Measurements from ENCODE around the gene IL10.

Gene IL10

DNA sequence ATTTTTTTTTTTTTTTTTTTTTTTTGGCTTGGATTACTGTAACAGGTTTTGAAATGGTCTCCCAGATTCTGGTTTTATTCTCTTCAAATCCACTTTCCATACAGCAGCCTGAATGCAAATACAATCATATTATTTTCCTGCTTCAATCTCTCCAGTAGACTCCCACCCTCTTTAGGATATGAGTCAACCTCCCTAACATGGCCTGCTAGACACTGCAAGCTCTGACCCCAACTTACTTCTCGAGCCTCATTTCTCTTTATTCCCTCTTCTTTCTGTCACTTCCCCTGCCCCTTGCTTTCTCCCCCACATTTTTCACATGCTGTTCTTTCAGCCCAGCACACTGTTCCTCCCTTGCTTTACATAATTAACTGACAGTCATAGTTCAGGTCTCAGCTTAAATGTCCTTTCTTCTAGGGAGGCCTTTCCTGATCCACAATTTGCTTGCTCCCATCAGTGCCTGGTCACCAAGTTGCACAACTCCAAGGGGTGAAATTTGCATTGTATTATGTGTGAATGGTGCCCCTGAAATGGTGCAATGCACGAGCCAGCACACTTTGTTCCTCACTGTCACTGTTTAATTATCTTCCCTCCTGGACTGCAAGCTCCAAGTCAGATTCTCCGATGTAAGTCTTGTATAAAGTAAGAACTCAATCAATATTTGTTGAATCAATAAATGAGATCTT lies 23.8 kb downstream of the IL10 start:
- no peak overlapping the region for H3K4me3 Mint-ChIP-seq
- H3K27ac Mint-ChIP-seq (ENCODE audit: low read depth) = no peak overlapping the region
- ATAC-seq (replicated peaks; ENCODE audit: extremely low read depth, poor library complexity, severe bottlenecking) (no peak), DNase-seq (ENCODE audit: low spot score in 2 of 2) (no peak)
- no peaks in the 10 kb centered on the region for H3K36me3 Mint-ChIP-seq (ENCODE audit: insufficient read depth)
- H3K9me3 Mint-ChIP-seq = no peaks in the 10 kb centered on the region
- peaks cover 13% of the 10 kb centered on the region for H3K4me1 Mint-ChIP-seq
- no peaks in the 10 kb centered on the region for H3K27me3 Mint-ChIP-seq

DNA sequence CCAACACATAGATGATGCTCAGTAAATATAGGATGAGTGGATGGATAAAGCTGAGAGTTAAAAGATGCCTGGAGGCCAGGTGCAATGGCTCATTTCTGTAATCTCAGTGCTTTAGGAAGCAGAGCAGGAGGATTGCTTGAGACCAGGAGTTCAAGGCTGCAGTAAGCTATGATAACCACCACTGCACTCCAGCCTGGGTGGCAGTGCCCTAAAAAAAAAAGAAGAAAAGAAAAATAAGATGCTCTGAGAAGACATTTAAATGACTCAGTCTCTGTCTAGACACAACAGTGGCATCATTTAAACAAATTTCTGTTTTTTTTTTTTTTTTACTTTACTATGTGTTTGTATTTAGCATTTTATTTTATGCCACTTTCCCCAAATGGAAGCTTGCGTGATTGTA lies 27.0 kb downstream of the IL10 start:
- Mint-ChIP-seq H3K9me3 (no peaks in the 10 kb centered on the region), H3K36me3 (ENCODE audit: insufficient read depth) (peaks cover 1% of the 10 kb centered on the region), H3K27ac (ENCODE audit: low read depth) (no peak overlapping the region), H3K4me3 (no peak overlapping the region), H3K4me1 (peaks cover 23% of the 10 kb centered on the region), H3K27me3 (no peaks in the 10 kb centered on the region)
- ATAC-seq (replicated peaks; ENCODE audit: extremely low read depth, poor library complexity, severe bottlenecking) (no peak), DNase-seq (ENCODE audit: low spot score in 2 of 2) (no peak)

- ATAC-seq (replicated peaks; ENCODE audit: extremely low read depth, poor library complexity, severe bottlenecking) (no peak), DNase-seq (ENCODE audit: low spot score in 2 of 2) (no peak)
- Mint-ChIP-seq H3K4me1 (peaks cover 27% of the 10 kb centered on the region), H3K9me3 (no peaks in the 10 kb centered on the region), H3K27me3 (no peaks in the 10 kb centered on the region), H3K27ac (ENCODE audit: low read depth) (peak overlapping the region; percentile 63), H3K36me3 (ENCODE audit: insufficient read depth) (peaks cover 1% of the 10 kb centered on the region), H3K4me3 (no peak overlapping the region)
These were observed 27.6 kb downstream of the IL10 start for GRCh38 chr1:206744683-206745082.

- Mint-ChIP-seq H3K4me1 (peaks cover 45% of the 10 kb centered on the region), H3K27ac (ENCODE audit: low read depth) (peak overlapping the region; percentile 44), H3K4me3 (peak overlapping the region; percentile 16), H3K27me3 (no peaks in the 10 kb centered on the region), H3K36me3 (ENCODE audit: insufficient read depth) (peaks cover 5% of the 10 kb centered on the region), H3K9me3 (no peaks in the 10 kb centered on the region)
- DNase-seq (ENCODE audit: low spot score in 2 of 2) (no peak), ATAC-seq (replicated peaks; ENCODE audit: extremely low read depth, poor library complexity, severe bottlenecking) (no peak)
These were observed 29.4 kb downstream of the IL10 start for GRCh38 chr1:206742719-206743383.

GRCh38 chr1:206741142-206741701 lies 31.1 kb downstream of the IL10 start:
- DNase-seq (ENCODE audit: low spot score in 2 of 2) (no peak), ATAC-seq (replicated peaks; ENCODE audit: extremely low read depth, poor library complexity, severe bottlenecking) (no peak)
- Mint-ChIP-seq H3K4me1 (peaks cover 62% of the 10 kb centered on the region), H3K4me3 (no peak overlapping the region), H3K27me3 (no peaks in the 10 kb centered on the region), H3K9me3 (no peaks in the 10 kb centered on the region), H3K36me3 (ENCODE audit: insufficient read depth) (peaks cover 16% of the 10 kb centered on the region), H3K27ac (ENCODE audit: low read depth) (peak overlapping the region; percentile 69)

GRCh38 chr1:206739411-206740076 lies 32.8 kb downstream of the IL10 start:
- peak overlapping the region; percentile 27 for H3K4me3 Mint-ChIP-seq
- H3K9me3 Mint-ChIP-seq = no peaks in the 10 kb centered on the region
- ATAC-seq (replicated peaks; ENCODE audit: extremely low read depth, poor library complexity, severe bottlenecking) = no peak

GRCh38 chr1:206738370-206739366 lies 33.6 kb downstream of the IL10 start:
- peak overlapping the region; percentile 89 for H3K27ac Mint-ChIP-seq (ENCODE audit: low read depth)
- no peaks in the 10 kb centered on the region for H3K27me3 Mint-ChIP-seq
- H3K9me3 Mint-ChIP-seq = no peaks in the 10 kb centered on the region
- H3K36me3 Mint-ChIP-seq (ENCODE audit: insufficient read depth) = peaks cover 27% of the 10 kb centered on the region
- H3K4me1 Mint-ChIP-seq = peaks cover 72% of the 10 kb centered on the region
- DNase-seq (ENCODE audit: low spot score in 2 of 2) (no peak), ATAC-seq (replicated peaks; ENCODE audit: extremely low read depth, poor library complexity, severe bottlenecking) (no peak)
- H3K4me3 Mint-ChIP-seq = peak overlapping the region; percentile 27

More at GRCh38 chr1:206739411-206740076, 32.8 kb downstream of the IL10 start:
- Mint-ChIP-seq H3K4me1 (peaks cover 71% of the 10 kb centered on the region), H3K27me3 (no peaks in the 10 kb centered on the region), H3K36me3 (ENCODE audit: insufficient read depth) (peaks cover 24% of the 10 kb centered on the region), H3K27ac (ENCODE audit: low read depth) (peak overlapping the region; percentile 89)
- DNase-seq (ENCODE audit: low spot score in 2 of 2) = no peak

DNA sequence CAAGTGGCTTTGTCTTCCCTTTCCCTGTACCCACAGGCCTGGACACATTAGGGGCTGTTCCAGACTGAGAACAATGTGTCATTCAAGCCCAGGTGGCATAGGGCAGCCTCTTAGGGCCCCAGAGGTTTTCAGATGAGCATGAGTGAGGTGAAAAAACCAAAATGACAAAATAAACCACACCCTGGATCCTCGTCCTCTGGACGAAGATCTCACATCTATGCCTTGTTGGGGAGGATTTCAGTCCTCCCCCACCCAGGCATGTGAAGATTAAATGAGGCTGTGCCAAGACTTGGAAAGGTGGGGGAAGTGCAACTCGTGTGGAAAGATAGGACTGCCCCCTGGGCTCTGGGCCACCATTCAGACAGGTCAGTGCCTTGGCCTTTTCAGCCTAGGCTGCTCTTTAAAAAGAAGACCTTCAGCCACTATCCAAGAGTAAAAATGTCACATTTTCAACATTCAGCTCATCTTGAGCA lies 34.5 kb downstream of the IL10 start:
- H3K27ac Mint-ChIP-seq (ENCODE audit: low read depth) = peak overlapping the region; percentile 89
- H3K36me3 Mint-ChIP-seq (ENCODE audit: insufficient read depth) = peaks cover 32% of the 10 kb centered on the region
- DNase-seq (ENCODE audit: low spot score in 2 of 2) (no peak), ATAC-seq (replicated peaks; ENCODE audit: extremely low read depth, poor library complexity, severe bottlenecking) (peak; percentile 38)
- H3K9me3 Mint-ChIP-seq = no peaks in the 10 kb centered on the region
- peaks cover 77% of the 10 kb centered on the region for H3K4me1 Mint-ChIP-seq
- H3K27me3 Mint-ChIP-seq = no peaks in the 10 kb centered on the region
- peak overlapping the region; percentile 27 for H3K4me3 Mint-ChIP-seq

GRCh38 chr1:206736878-206737728 lies 35.2 kb downstream of the IL10 start:
- peaks cover 83% of the 10 kb centered on the region for H3K4me1 Mint-ChIP-seq
- peaks cover 36% of the 10 kb centered on the region for H3K36me3 Mint-ChIP-seq (ENCODE audit: insufficient read depth)
- no peaks in the 10 kb centered on the region for H3K27me3 Mint-ChIP-seq
- H3K9me3 Mint-ChIP-seq = no peaks in the 10 kb centered on the region
- H3K27ac Mint-ChIP-seq (ENCODE audit: low read depth) = peak overlapping the region; percentile 89
- peak overlapping the region; percentile 27 for H3K4me3 Mint-ChIP-seq
- peak; percentile 92 for ATAC-seq (replicated peaks; ENCODE audit: extremely low read depth, poor library complexity, severe bottlenecking)
- DNase-seq (ENCODE audit: low spot score in 2 of 2) = peak; percentile 54 to 81

DNA sequence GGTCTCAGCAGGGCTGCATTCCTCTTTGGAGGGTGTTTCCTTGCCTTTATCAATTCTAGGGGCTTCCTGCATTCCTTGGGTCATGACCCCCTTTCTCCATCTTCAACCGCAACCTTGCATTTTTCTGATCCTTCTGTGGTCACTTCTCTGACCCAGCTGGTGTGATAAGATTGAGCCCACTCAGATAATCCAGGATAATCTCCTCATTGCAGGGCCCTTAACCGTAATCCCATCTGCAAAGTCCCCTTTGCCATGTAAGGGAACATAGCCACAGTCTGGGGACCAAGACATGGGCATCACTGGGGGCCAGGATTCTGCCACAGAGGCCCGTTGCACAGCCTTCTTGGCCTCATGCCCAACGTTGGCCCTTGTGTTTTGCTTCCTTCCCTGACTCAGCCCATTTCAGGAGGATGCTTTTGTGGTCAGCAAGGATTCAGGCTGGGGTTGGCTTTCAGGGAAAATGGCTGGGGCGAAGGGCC lies 36.7 kb downstream of the IL10 start:
- DNase-seq (ENCODE audit: low spot score in 2 of 2) = no peak
- peaks cover 49% of the 10 kb centered on the region for H3K36me3 Mint-ChIP-seq (ENCODE audit: insufficient read depth)
- ATAC-seq (replicated peaks; ENCODE audit: extremely low read depth, poor library complexity, severe bottlenecking) = no peak
- no peaks in the 10 kb centered on the region for H3K9me3 Mint-ChIP-seq
- no peaks in the 10 kb centered on the region for H3K27me3 Mint-ChIP-seq
- H3K4me1 Mint-ChIP-seq = peaks cover 75% of the 10 kb centered on the region
- no peak overlapping the region for H3K4me3 Mint-ChIP-seq
- peak overlapping the region; percentile 89 for H3K27ac Mint-ChIP-seq (ENCODE audit: low read depth)

DNA sequence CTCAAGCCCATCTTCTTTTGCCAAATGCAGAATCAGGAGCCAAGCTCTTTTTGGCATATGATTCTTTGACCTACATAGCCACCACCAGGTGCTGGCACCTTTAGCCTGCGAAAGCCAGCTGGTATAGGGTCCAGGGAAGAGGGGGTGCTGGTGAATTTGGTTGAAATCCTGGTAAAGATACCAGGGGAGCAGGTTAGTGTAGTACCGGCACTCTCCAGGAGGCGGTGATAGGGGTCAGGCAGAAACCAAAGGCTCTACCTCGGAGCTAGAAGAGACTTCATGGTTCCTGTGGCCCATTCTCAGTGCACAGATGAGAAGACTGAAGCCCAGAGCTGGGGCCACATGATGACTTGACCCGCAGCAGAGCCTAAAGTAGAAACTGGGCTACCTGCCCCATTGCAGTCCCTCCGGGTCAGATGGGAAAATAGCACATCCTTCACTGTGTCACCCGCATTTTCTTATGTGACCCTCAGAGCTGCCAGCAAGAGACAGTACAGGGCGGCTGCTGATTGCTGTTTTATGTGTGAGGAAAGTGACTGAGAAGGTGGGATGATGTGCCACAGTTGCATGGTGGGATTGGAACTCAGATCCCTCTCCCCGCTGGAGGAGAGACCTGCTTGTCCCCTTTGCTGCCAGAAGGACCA lies 37.7 kb downstream of the IL10 start:
- peaks cover 74% of the 10 kb centered on the region for H3K4me1 Mint-ChIP-seq
- ATAC-seq (replicated peaks; ENCODE audit: extremely low read depth, poor library complexity, severe bottlenecking) (no peak), DNase-seq (ENCODE audit: low spot score in 2 of 2) (peak; percentile 57 to 88)
- H3K9me3 Mint-ChIP-seq = no peaks in the 10 kb centered on the region
- H3K36me3 Mint-ChIP-seq (ENCODE audit: insufficient read depth) = peaks cover 52% of the 10 kb centered on the region
- H3K27me3 Mint-ChIP-seq = no peaks in the 10 kb centered on the region
- peak overlapping the region; percentile 42 for H3K4me3 Mint-ChIP-seq
- H3K27ac Mint-ChIP-seq (ENCODE audit: low read depth) = peak overlapping the region; percentile 89
